GM21737 (cell line): ENCODE measurements around the gene UBAP1L.
"Not testable (repeated sequence)": the region's sequence is repeated elsewhere in the genome, so short reads cannot be mapped to it uniquely, and the experiment has no call there.

Source experiments
- ATAC-seq: cut with Tn5 transposase; IDR thresholded peaks from one replicate; pipeline ENCODE4 v1.9.1; 2021; ENCODE audit warnings: mild to moderate bottlenecking, moderate library complexity; ENCODE audit not compliant: unreplicated experiment

Gene UBAP1L

DNA sequence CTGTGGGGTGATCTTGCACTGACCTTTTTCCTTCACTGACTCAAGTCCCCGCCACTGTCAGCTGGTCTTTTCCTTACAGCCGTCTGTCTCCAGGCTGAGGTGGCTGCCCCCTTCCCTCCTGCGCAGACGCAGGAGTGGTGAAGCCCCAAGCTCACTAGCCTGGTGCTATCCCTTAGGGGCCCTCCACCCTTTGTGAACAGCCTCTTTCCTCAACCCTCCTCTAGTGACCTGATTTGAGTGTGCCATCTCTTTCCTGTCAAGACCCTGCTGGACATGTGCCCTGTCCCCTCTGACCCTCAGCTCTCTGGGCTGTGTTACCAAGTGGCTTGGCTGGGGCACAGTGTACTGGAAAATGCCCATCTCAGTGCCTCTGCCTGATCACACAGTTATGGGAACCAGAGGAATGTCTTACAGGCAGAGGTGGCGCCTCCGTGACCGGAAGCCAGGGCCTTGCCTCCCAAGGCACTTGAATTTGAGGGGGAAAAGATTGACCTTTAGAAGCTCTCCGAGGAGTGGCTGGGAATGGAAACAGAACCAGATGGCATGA lies 29.7 kb downstream of the UBAP1L start:
- no peak for ATAC-seq

DNA sequence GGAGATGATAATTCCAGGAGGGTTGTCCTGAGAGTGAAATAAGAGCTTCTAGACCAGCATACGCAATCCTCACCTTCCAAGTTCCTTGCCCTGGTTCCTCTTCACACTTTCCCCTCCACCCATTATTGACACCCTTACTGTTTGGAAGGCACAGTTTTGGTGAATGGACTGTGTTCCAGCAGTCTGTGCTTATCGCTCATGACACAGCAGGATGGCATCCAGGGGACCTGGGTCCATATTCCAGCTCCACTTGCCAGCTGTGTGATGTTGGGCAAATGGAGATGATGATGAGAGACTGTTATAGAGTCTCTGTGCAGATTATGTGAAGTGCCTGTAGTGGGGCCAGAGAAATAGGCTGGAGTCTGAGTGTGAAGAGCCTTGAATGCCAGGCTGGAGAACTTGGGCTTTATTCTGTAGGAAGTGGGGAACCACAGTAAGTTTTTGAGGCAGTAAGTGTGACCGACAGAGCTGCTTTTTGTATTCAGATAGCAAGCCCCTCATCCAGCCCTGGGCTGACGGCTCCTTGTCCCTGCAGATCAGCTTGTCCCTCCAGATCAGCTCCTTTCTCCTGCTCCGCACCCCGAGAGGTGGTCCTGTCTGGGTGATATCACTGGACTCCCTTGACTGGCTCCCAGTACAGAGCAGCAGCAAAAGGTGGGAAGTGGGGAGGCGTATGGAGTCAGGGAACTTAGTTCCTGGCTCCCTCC lies 30.3 kb downstream of the UBAP1L start:
- no peak for ATAC-seq

DNA sequence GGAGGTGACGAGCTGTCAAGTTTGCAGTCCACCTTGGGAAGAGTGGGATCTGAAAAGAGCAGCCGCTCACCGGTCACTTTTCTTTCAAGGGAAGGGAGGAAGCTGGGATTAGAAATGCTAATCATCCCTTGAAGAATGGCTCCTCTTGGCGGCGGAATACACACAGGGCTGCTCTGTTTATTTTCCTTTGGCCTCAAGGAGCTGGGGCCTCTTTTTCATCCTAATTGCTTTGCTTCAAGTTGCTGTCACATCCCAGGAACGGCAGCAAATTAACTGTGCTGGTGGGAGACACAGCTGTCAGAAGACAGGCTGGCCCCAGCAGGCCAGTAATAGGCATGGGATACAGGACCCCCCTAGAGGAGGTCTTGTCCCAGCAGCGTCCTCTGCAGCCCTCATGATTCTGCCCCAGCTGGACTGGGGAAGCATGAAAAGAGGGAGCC lies 31.7 kb downstream of the UBAP1L start:
- no peak for ATAC-seq

DNA sequence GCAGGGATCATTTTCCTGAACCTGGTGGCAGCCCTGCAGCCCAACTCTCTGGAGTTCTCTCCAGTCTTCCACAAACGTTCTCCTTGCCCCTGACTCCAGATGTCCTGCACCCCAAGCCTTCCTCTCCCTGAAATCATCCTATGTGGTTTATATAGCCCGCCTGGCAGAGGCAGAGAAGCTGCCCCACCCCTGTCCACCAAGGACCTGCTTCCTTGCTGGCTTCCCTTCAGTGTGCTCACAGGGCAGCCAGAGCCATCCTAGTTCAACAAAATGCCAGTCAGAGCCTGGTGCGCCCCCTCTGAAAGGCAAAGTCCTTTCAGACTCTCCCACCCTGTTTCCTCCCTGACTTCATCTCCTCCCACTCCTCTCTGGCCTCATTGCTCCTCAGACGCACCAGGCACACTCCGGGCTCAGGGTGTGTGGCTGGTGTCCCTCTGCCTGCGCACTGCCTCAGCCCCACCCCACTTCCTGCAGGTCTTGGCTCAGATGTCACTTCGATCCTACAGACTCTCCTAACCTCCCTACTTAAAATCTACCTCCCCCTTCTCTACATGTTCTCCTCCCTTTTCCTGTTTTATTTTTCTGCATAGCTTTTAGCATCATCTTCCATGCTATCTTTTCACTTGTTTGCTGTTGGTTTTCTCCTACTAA lies 32.6 kb downstream of the UBAP1L start:
- no peak for ATAC-seq

DNA sequence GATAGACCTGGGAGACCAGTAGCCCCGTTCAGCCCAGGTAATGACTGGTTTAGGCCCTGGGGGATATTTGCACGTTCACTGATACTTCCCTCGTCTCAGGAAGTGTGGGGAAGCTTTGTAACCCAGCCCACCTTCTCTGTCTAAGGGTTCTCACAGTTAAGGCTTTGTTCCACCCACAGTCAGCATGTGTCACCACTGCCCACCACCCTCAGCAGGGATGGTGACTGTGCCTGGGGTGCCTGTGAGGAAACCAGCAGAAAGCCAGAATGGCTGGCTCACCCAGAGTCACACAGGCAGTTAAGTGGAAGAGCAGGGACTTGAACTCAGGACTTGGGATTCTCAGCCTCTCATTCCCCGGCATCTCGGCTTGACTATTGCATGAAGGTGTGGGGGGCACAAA lies 33.2 kb downstream of the UBAP1L start:
- ATAC-seq = no peak

DNA sequence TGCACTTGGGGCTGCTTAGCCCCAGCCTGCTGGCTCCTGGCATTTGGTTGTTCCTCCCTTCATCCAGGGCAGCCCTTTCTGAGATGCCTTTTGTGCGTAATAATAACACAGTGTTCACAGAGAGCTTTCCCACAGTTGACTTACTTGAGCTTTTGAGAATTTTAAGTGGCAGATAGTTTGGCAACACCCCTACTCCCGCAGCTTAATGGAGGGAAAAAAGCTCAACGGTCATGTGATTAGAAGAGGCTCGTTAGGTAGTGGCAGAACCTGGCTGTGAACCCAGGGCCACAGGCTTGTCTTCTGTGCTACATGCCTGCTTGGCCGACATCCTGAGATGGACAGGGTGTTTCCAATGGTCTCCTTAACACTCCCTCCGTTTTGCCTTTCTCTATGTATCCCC lies 33.7 kb downstream of the UBAP1L start:
- ATAC-seq = no peak

DNA sequence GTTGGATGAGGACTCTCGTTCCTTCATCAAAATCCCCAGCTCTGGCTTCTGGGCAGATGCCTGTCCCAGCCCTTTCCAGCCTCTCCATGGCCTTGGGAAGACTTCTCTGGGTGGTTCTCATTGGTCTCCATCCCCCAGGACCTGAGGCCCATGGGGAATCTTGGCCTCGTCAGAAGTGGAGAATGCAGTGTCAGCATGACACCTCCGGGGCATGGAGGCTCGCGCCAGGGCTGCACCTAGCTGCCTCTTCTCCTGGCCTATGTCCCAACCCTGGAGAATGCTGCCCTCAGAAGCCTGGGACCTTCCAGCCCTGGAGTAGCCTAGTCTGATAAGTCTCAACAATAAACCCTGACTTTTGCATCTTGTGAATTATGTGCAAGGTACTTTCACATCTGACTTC lies 35.4 kb downstream of the UBAP1L start:
- ATAC-seq = no peak

DNA sequence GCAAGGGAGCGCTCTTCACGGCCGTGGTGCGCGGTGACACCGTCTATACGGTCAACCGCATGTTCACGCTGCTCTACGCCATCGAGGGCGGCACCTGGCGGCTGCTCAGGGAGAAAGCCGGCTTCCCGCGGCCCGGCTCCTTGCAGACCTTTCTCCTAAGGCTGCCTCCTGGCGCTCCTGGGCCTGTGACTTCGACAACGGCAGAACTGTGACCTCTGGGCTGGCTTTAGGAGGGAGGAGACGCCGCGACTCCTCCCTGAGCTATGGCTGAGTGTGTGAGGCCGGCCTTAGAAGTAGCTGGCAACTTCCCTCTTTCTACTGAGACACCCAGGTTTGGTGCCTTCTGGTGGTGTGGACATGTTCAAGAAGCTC lies 37.0 kb downstream of the UBAP1L start:
- no peak for ATAC-seq

DNA sequence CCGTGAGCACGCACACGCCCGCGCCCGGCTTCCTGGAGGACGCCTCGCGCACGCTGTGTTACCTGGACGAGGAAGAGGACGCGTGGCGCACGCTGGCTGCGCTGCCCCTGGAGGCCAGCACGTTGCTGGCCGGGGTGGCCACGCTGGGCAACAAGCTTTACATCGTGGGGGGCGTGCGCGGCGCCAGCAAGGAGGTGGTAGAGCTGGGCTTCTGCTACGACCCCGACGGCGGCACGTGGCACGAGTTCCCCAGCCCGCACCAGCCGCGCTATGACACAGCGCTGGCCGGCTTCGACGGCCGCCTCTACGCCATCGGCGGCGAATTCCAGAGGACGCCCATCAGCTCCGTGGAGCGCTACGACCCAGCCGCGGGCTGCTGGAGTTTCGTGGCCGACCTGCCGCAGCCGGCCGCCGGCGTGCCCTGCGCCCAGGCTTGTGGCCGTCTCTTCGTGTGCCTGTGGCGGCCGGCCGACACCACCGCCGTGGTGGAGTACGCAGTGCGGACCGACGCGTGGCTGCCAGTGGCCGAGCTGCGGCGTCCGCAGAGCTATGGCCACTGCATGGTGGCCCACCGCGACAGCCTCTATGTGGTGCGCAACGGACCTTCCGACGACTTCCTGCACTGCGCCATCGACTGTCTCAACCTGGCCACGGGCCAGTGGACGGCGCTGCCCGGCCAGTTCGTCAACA lies 37.6 kb downstream of the UBAP1L start:
- ATAC-seq = no peak

DNA sequence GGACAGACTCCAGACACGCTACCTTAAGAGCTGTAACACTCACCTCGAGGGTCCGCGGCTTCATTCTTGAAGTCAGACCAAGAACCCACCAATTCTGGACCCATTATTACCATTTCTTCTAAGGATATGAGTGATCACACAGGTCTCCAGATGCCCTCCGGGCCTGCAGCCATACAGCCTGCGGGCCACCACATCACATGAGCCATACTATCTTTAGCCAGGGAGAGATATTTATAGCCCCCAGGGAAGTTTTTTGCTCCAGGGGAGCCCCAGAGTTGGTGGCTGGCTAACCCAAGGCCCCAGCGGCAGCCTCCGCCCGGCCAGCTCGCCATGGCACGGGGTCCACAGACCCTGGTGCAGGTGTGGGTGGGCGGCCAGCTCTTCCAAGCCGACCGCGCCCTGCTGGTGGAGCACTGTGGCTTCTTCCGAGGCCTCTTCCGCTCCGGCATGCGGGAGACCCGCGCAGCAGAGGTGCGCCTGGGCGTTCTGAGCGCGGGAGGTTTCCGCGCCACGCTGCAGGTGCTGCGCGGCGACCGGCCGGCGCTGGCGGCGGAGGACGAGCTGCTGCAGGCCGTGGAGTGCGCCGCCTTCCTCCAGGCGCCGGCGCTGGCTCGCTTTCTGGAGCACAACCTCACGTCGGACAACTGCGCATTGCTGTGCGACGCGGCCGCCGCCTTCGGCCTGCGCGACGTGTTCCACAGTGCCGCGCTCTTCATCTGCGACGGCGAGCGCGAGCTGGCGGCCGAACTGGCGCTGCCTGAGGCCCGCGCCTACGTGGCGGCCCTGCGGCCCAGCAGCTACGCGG lies 38.3 kb downstream of the UBAP1L start, which contains the start of gene KBTBD13:
Gene KBTBD13, plus strand, starts transcription at position 261 of the 805 bp plus-strand sequence. Its CDS starts 70 bp downstream, at position 331.
- no peak for ATAC-seq

DNA sequence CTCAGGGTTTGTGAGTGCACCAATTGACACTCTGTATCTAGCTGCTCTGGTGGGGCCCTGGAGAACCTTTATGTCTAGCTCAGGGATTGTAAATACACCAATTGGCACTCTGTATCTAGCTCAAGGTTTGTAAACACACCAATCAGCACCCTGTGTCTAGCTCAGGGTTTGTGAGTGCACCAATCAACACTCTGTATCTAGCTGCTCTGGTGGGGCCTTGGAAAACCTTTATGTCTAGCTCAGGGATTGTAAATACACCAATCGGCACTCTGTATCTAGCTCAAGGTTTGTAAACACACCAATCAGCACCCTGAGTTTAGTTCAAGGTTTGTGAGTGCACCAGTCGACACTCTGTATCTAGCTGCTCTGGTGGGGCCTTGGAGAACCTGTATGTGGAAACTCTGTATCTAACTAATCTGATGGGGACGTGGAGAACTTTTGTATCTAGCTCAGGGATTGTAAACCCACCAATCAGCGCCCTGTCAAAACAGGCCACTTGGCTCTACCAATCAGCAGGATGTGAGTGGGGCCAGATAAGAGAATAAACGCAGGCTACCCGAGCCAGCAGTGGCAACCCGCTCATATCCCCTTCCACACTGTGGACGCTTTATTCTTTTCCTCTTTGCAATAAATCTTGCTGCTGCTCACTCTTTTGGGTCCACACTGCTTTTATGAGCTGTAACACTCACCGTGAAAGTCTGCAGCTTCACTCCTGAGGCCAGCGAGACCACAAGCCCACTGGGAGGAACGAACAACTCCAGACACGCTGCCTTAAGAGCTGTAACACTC lies 39.2 kb downstream of the UBAP1L start:
- ATAC-seq = not testable (repeated sequence)

DNA sequence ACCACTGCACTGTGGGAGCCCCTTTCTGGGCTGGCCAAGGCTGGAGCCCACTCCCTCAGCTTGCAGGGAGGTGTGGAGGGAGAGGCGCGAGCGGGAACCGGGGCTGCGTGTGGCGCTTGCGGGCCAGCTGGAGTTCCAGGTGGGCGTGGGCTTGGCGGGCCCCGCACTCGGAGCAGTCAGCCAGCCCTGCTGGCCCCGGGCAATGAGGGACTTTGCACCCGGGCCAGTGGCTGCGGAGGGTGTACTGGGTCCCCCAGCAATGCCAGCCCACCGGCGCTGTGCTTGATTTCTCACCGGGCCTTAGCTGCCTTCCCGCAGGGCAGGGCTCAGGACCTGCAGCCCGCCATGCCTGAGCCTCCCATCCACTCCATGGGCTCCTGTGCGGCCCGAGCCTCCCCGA lies 40.1 kb downstream of the UBAP1L start:
- not testable (repeated sequence) for ATAC-seq

DNA sequence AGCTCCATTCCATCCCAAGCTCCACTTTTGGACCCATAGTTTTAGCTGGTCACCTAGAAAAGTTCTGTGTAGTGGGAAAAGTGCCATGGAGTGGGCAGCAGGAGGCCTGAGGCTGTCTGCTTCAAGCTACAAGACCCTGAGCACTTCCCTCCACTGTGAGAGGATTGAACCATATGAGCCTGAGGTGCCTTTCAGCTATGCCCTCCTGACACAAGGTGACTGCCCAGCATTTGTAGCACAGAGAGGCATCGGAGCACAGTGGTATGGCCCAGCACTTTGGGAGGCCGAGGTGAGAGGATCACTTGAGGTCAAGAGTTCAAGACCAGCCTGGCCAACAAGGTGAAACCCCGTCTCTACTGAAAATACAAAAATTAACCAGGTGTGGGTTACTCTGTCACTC lies 42.4 kb downstream of the UBAP1L start:
- ATAC-seq = no peak

DNA sequence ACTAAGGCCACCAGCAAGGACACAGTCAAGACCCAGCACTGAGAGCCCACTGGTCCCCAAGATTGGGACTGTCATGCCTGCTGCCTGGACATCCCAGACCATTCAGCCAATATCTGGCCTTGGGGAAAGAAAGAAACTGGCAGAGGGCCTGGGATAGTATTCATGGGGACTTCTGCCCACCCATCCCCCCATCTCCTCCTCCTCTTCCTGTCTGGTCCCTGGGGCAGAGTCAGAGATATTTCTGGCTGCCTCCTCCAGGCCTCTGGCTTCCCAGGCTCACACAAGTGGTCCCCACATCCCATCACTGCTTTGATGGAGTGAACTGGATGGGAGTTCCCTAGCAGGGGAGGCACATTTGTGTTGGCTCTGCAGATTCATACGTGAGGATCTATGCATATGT lies 43.0 kb downstream of the UBAP1L start:
- no peak for ATAC-seq

DNA sequence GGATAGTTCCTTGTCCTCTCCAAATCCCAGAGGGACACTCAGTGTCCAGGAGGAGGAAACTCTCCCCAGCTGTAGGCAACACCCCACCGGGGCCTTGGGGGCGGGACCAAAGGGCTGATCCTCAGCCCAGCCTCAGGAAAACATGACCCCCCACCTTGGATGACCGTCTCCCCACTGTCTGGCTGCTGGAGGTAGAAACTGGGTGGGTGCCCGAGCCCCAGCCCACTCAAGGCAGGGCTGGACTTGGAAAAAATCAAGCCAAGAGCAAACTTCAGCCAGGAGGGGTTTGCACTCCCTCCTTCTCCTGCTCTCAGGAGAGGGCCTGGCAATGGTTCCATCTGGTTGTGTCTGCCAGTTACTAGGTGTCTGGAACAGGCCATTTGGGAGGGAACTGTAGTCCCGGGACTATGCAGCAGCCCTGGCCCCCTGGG lies 43.6 kb downstream of the UBAP1L start:
- ATAC-seq = no peak

DNA sequence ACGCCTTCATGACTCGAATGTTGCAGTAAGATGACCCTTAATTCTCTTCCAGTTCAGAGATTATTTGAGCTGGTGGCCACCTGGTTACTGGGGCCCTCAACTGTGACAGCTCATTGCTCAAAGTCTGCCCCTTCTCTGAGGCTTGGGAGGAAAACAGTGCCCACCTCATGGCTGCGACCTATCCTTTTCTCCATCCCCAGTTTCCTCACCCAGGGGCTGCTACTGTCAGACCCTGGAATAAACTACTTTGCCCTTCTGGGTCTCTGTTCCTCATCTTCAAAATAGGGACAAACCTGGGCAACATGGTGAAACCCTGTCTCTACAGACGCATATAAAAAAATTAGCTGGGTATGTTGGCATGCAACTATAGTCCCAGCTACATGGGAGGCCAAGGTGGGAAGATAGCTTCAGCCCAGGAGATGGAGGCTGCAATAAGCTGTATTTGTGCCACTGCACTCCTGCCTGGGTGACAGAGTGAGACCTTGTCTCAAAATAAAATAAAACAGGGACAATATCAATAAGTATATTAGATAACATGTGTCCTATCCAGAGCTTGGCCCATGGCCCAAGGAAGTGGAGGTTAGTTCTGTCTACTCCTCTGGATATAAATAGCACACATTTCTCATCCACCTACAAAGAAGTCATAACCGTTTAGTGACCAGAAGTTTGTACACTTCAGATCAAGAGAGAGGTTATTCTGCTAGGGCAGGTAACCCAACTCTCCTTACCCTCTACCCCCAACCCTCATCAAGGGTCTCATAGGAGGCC lies 45.0 kb downstream of the UBAP1L start:
- ATAC-seq = no peak

DNA sequence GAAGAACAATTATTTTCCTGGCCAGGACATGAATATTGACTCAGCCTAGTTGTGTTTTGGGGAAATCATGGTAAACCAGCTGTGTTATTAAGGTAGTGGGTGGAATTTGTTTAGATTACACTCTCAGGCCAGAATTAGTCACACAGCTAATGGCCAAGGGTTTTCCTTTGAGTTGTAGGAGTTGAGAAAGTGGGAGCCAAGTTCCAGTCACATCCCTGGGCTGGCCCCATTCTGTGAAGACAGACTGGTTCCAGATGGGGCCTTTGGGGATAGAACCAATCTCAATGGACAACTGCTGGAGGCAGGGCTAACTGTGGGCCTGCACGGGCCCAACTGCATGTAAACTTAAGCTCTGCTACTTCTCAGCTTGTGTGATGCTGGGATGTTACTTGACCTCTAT lies 45.8 kb downstream of the UBAP1L start:
- no peak for ATAC-seq

DNA sequence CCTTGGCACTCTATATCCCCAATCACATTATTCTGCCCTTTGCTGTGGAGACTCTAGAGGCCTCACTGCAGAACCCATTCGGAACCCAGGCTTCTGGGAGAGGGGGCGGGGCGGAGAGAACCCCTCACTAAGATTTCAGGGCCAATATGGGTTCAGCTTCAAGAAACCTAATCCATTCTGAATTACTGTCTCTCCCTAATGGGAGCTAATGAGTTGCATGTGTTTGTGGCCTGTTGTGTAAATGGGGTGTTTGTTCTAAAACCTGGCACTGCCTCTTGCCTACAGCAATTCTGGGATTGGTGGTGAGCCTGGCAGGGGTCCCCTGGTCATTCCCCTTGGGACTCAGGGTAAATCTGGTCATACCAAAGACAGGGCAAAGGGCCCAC lies 46.6 kb downstream of the UBAP1L start:
- no peak for ATAC-seq

DNA sequence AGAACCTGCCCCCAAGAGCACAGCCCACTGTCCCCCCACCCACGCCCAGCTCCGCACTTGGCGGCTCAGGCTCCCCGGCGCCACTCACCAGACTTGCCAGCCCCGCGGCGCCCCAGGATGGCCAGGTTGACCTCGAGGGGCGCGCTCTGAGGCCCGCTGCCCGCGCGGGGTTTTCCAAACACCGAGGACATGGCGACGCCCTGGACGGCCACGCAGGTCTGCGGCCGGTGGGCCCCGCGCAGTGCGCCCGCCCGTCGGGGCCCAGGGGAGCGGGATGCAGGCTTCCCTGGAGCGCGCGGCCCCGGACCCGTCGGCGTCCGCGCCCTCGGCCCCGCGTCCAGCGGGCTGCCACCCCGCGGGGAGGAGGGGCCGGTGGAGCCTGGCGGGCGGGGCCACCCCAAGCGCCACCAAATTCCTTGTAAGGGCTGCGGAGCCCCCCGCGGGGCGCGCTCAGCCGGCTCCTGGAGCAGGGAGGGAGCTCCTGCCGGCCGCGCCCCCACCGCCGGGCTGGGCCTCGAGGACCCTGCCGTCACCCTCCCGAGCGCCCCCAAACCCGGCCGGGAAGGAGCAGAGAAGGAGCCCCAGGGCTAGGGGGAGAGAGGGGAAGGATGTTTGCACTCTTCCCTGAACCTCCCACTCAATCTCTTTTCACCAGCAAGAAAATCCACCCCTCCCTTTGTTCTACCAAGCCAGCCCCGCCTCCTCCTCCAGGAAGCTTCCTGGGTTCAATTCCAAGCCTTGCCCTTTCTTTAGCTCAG lies 47.2 kb downstream of the UBAP1L start, which contains the start of gene RASL12:
Gene RASL12, minus strand, starts transcription at position 347 of the 758 bp plus-strand sequence. Its CDS starts 156 bp downstream, at position 191.
- ATAC-seq = no peak
